Activated T-cell treated with anti-CD3 and anti-CD28 coated beads, Interleukin-2, amount 50 U/mL, for 4 hours (primary cell): Measurements from ENCODE around the gene SLC6A2. TPM values are rescaled to one million over a fixed set of nuclear protein-coding genes. Genes with fewer than 3 reads are reported as not detected.

Source experiments
- ATAC-seq, 2 donors: fragments of 200-7000 bp; cut with Tn5 transposase; one replicate each; pipeline ENCODE4 v1.10.0; 2021
- DNase-seq: peaks from one replicate; pipeline ENCODE4 v3.0.0-alpha.2; 2020
- H3K27me3 Mint-ChIP-seq: one replicate; pipeline ENCODE4 v1.8.0; 2021; ENCODE audit warnings: low read depth, mixed read lengths
- H3K36me3 Mint-ChIP-seq: one replicate; pipeline ENCODE4 v1.8.0; 2022; ENCODE audit warnings: mixed read lengths; ENCODE audit not compliant: insufficient read depth
- H3K4me1 Mint-ChIP-seq: one replicate; pipeline ENCODE4 v1.8.0; 2021; ENCODE audit warnings: low read depth, mixed read lengths
- H3K4me3 Mint-ChIP-seq: one replicate; pipeline ENCODE4 v1.8.0; 2021; ENCODE audit warnings: mild to moderate bottlenecking, moderate library complexity, mixed read lengths
- H3K9me3 Mint-ChIP-seq: one replicate; pipeline ENCODE4 v1.8.0; 2021; ENCODE audit warnings: mixed read lengths
- total RNA-seq, 3 donors: library from RNA; stranded (reverse); gene quantifications; one replicate each; pipeline ENCODE4 v1.2.1, GENCODE V29; 2021

The SLC6A2 gene
- total RNA-seq, 3 donors from 2014 or later, result not detected

DNA sequence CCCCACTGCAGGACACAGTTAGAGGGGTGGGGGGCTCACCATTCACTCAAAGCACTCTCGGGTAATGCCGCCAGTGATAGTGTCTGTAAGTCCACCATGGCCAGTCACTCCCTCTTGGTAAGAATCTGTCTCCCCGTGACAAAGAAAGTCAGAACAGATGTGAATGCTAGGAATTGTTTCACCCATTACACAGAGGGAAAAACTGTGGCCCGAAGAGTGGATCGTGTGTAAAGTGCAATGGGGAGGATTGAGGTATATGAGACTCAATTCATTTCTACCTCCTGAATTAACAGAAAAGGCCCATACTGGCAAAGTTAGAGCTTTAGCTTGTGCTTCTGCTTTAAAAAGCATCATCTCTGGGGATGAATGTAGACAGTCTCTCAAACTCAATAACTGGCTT lies 17.5 kb upstream of the SLC6A2 start:
- no peaks in the 10 kb centered on the region for H3K36me3 Mint-ChIP-seq
- H3K27me3 Mint-ChIP-seq, result peaks cover 16% of the 10 kb centered on the region
- H3K4me3 Mint-ChIP-seq, result no peak overlapping the region

DNA sequence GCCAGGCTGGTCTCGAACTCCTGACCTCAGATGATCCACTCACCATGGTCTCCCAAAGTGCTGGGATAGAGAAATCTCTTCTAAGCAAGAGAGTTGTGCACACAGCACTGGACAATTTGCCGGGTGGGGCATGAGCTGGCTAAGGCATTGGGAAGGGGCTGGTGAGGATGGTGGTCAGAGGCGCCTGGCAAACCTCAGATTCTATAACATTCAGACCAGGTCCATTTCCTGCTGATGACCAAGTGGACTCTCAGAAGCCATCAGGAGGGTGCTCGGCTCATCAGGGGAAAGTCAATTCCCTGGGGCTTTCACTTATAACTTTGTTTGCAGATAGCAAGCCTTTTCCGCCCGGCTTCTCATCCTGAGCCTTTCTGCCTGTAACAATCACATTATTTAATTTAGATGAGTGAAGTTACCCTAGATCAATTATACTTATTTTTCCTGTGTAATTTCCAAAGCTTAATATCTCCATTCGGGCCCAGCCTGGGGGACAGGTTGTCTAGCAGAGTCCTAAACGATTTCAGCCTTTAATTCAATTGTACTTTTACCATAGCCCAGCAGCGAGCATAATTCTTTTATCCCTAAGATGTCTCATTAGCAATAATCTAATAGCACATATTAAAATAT lies 15.0 kb upstream of the SLC6A2 start:
- no peaks in the 10 kb centered on the region for H3K9me3 Mint-ChIP-seq
- peaks cover 25% of the 10 kb centered on the region for H3K27me3 Mint-ChIP-seq
- no peak for DNase-seq
- ATAC-seq, result no peak
- no peak overlapping the region for H3K4me3 Mint-ChIP-seq
- H3K36me3 Mint-ChIP-seq, result no peaks in the 10 kb centered on the region
- H3K4me1 Mint-ChIP-seq, result no peaks in the 10 kb centered on the region

More for the DNA sequence above, 17.5 kb upstream of the SLC6A2 start:
- ATAC-seq (no peak), DNase-seq (no peak)
- Mint-ChIP-seq H3K9me3 (no peaks in the 10 kb centered on the region), H3K4me1 (no peaks in the 10 kb centered on the region)

- peaks cover 22% of the 10 kb centered on the region for H3K27me3 Mint-ChIP-seq
- H3K4me3 Mint-ChIP-seq, result no peak overlapping the region
- H3K4me1 Mint-ChIP-seq, result no peaks in the 10 kb centered on the region
- no peaks in the 10 kb centered on the region for H3K9me3 Mint-ChIP-seq
- H3K36me3 Mint-ChIP-seq, result no peaks in the 10 kb centered on the region
- DNase-seq (no peak), ATAC-seq (no peak)
Measured at GRCh38 chr16:55641430-55642056, 14.2 kb upstream of the SLC6A2 start.

DNA sequence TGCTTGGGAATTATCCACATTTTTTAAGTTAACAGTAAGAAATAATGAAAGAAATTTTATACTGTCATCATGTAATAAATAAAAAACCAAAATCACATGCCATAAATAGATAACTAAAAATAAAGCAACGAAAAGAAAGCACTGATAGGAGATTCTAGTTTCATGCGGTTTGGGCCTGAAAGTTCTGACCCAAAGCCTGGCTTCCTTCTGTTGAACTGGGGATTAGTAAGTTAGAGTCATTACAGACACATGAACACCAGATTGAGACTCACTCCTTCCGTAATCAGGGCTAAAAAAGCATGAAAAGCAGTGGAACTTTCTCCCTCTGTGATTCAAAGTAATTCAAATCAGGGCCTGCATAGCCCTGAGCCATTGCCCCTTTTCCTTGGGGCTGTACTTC lies 13.2 kb upstream of the SLC6A2 start:
- no peaks in the 10 kb centered on the region for H3K4me1 Mint-ChIP-seq
- DNase-seq (no peak), ATAC-seq (no peak)
- no peaks in the 10 kb centered on the region for H3K36me3 Mint-ChIP-seq
- peaks cover 22% of the 10 kb centered on the region for H3K27me3 Mint-ChIP-seq
- no peak overlapping the region for H3K4me3 Mint-ChIP-seq
- H3K9me3 Mint-ChIP-seq, result no peaks in the 10 kb centered on the region

GRCh38 chr16:55643161-55643970 lies 12.4 kb upstream of the SLC6A2 start:
- ATAC-seq (no peak), DNase-seq (no peak)
- Mint-ChIP-seq H3K27me3 (peaks cover 19% of the 10 kb centered on the region), H3K4me3 (no peak overlapping the region), H3K36me3 (no peaks in the 10 kb centered on the region), H3K9me3 (no peaks in the 10 kb centered on the region), H3K4me1 (no peaks in the 10 kb centered on the region)

DNA sequence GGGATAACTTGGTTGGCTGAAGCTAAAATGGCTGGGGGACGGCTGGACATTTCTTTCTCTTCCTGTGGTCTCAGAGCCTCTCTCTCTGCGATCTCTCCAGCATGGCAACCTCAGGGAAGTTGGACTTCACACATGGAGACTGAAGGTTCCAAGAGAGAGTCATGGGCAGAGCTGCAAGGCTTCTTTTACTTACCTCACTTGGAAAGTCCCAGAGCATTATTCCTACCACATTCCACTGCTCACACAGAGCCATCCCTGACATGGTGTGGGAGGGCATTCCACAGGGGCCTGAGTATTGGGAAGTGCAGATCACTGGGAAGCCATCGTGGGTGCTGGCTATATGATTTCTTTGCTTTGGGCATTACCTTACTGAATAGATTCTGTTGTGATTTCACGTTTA lies 9.8 kb upstream of the SLC6A2 start:
- Mint-ChIP-seq H3K4me1 (no peaks in the 10 kb centered on the region), H3K4me3 (no peak overlapping the region), H3K27me3 (peaks cover 15% of the 10 kb centered on the region), H3K36me3 (no peaks in the 10 kb centered on the region), H3K9me3 (no peaks in the 10 kb centered on the region)
- DNase-seq, result no peak
- ATAC-seq, result no peak

DNA sequence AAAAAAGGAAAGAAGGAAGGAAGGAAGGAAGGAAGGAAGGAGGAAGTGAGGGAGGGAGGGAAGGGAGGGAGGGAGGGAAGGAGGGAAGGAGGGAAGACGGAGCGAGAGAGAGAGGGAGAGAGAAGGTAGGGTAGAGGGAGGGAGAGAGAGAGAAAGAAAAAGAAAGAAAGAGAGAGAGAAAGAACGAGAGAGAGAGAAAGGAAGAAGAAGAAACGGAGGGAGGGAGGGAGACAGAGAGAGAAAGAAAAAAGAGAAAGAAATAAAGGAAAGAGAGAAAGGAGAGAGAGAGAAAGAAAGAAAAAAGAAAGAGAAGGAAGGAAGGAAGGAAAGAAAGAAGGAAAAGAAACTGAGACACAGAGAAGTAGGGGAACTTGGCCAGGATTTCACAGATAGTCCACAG lies 8.4 kb upstream of the SLC6A2 start:
- no peak for ATAC-seq
- no peaks in the 10 kb centered on the region for H3K9me3 Mint-ChIP-seq

DNA sequence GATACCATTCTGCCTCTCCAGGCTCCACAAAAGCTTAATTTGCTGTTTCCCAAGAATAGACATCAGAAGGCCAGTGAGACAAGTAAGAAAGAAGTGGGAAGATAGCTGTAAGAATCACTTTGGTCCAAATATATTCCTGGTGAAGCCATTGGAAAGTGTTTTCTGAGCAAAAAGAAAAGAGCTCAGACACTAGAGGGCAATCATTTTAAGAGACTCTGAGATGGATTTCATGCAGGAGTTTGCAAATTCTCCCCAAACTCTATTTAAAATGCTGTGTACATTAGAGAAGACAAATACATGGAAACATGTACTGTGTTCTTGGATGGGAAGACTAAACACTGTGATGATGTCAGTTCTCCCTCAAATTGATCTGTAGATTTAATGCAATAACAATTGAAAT lies 8.0 kb upstream of the SLC6A2 start:
- Mint-ChIP-seq H3K9me3 (no peaks in the 10 kb centered on the region), H3K4me3 (no peak overlapping the region), H3K36me3 (no peaks in the 10 kb centered on the region), H3K4me1 (no peaks in the 10 kb centered on the region), H3K27me3 (peaks cover 16% of the 10 kb centered on the region)
- no peak for ATAC-seq
- no peak for DNase-seq

More for the DNA sequence above, 8.4 kb upstream of the SLC6A2 start:
- H3K27me3 Mint-ChIP-seq, result peaks cover 16% of the 10 kb centered on the region
- DNase-seq, result no peak
- no peaks in the 10 kb centered on the region for H3K36me3 Mint-ChIP-seq
- no peaks in the 10 kb centered on the region for H3K4me1 Mint-ChIP-seq
- no peak overlapping the region for H3K4me3 Mint-ChIP-seq

DNA sequence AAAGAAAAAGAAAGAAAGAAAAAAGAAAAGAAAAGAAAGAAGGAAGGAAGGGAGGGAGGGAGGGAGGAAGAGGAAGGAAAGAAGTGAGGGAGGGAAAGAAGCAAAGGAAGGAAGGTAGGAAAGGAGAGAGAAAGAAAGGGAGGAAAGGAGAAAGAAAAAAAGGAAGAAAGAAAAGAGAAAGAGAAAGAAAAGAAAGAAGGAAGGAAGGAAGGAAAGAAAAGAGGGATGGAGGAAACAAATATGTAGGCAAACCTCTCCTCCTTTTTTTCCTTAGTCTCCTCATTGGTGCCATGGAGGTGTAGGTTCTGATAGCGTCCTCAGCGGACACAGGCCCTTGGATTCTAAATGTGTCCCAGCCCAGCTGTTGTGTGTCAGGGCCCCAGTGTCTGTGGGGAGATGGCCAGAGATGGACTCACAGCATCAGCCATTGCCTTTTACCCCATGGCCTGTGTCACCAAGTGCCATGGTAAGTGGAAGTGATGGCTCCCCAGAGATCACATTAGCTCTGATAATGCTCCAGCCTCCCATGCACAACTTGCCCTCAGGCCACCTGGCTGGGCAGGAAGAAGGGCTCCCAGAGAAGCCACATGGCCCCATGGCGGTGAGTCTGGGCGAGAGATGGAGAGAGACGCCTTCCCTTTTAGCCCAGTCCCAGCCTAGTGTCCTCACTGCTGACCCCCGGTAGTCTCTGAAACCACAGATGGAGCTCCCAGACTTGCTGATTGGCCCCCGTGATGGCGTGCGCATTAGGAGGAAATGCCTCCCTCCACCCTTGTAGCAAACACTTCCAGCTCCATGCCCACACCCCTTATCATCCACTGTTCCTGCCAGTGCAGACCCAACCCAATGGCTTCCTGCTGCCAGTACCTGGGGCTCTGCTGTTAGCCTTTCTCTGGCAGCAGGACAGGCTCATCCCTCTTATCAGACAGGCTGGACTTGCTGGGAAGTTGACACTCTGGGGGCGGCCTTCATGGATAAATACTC lies 3.7 kb upstream of the SLC6A2 start:
- H3K36me3 Mint-ChIP-seq, result no peaks in the 10 kb centered on the region
- ATAC-seq, result no peak
- H3K27me3 Mint-ChIP-seq, result peaks cover 8% of the 10 kb centered on the region
- H3K9me3 Mint-ChIP-seq, result no peaks in the 10 kb centered on the region
- no peak for DNase-seq
- no peak overlapping the region for H3K4me3 Mint-ChIP-seq
- H3K4me1 Mint-ChIP-seq, result no peaks in the 10 kb centered on the region

GRCh38 chr16:55653106-55653505 lies 2.7 kb upstream of the SLC6A2 start:
- Mint-ChIP-seq H3K36me3 (no peaks in the 10 kb centered on the region), H3K27me3 (peaks cover 10% of the 10 kb centered on the region), H3K4me1 (no peaks in the 10 kb centered on the region), H3K4me3 (no peak overlapping the region), H3K9me3 (no peaks in the 10 kb centered on the region)
- ATAC-seq (no peak), DNase-seq (no peak)

DNA sequence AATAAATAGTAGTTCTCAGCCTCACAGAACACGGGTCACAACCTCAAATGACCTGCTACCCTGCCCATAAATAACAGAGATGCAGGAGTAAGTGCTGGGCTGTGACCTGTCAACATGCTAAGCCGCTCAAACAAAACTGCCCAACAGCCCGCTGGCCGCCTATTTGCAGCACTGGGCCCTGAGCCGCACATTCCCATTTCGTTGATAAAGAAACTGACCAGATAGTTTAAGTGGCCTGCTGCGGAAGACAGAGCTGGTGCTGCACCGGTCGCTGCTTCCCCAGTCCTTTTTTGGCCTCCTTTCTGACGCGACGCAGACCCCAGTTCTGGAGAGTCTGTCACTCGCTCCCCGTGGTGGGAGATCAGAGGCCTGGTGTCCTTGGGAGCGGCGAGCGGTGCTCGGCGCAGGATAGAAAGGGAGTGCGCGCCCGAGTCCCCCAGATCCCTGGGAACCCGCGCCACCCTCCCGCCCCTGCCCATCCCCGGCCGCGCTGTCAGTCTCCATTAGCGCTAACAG lies 349 bp upstream of the SLC6A2 start:
- Mint-ChIP-seq H3K9me3 (no peaks in the 10 kb centered on the region), H3K4me1 (no peaks in the 10 kb centered on the region)
- no peak for DNase-seq

GRCh38 chr16:55656691-55657092 lies 904 bp downstream of the SLC6A2 start:
- no peaks in the 10 kb centered on the region for H3K36me3 Mint-ChIP-seq

More for the DNA sequence above, 349 bp upstream of the SLC6A2 start:
- peaks cover 10% of the 10 kb centered on the region for H3K27me3 Mint-ChIP-seq
- ATAC-seq, result no peak
- no peak overlapping the region for H3K4me3 Mint-ChIP-seq
- H3K36me3 Mint-ChIP-seq, result no peaks in the 10 kb centered on the region

GRCh38 chr16:55657616-55658015 lies 1.8 kb downstream of the SLC6A2 start:
- DNase-seq (no peak), ATAC-seq (no peak)
- H3K9me3 Mint-ChIP-seq, result no peaks in the 10 kb centered on the region
- peaks cover 7% of the 10 kb centered on the region for H3K27me3 Mint-ChIP-seq
- no peak overlapping the region for H3K4me3 Mint-ChIP-seq
- no peaks in the 10 kb centered on the region for H3K4me1 Mint-ChIP-seq
- no peaks in the 10 kb centered on the region for H3K36me3 Mint-ChIP-seq

More at GRCh38 chr16:55656691-55657092, 904 bp downstream of the SLC6A2 start:
- H3K4me3 Mint-ChIP-seq, result no peak overlapping the region
- no peaks in the 10 kb centered on the region for H3K9me3 Mint-ChIP-seq
- DNase-seq, result no peak
- ATAC-seq, result no peak
- no peaks in the 10 kb centered on the region for H3K4me1 Mint-ChIP-seq
- peaks cover 7% of the 10 kb centered on the region for H3K27me3 Mint-ChIP-seq
